Choroid plexus epithelial cell (primary cell): Measurements from ENCODE around the gene CCDC185.

Experiments
- DNase-seq: peaks from one replicate; pipeline ENCODE4 v3.0.0-alpha.2; 2010; ENCODE audit warnings: low read depth
- H3K4me3 ChIP-seq: 2 replicates; pipeline ENCODE4 v1.5.1; 2011; ENCODE audit warnings: low read depth, mild to moderate bottlenecking, control low read depth, low read length, moderate library complexity
- CTCF ChIP-seq: conservative IDR thresholded peaks from 2 replicates; pipeline ENCODE4 v1.5.1; 2011; ENCODE audit warnings: low read depth, mild to moderate bottlenecking, control low read depth, inconsistent platforms, low read length, moderate library complexity

CCDC185 gene

GRCh38 chr1:223349241-223349640, 44.0 kb upstream of the CCDC185 start:
- no peak for TF ChIP-seq CTCF
- DNase-seq = no peak
- H3K4me3 ChIP-seq = no peak overlapping the region

GRCh38 chr1:223350361-223350908, 42.8 kb upstream of the CCDC185 start:
- no peak overlapping the region for H3K4me3 ChIP-seq
- TF ChIP-seq CTCF = no peak
- DNase-seq = no peak

DNA sequence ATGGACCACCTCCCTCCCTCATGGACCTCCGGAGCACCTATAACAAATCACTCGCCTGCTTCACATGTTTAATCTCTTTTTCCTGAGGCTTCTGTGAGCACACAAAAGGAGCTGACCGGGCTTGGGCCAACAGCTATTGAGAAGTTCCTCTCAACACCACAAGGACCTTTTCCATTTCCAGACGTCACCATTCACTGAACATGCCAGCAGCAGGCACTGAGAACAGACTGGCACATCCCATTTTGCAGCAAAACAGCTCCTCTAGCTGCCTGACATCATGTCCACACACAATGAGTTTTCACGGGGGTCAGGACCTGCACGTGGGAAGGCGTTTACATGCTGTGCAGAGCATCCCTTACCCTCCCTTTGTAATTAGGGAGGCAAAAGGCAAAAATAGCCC, 40.3 kb upstream of the CCDC185 start:
- no peak overlapping the region for H3K4me3 ChIP-seq
- DNase-seq = no peak
- no peak for TF ChIP-seq CTCF

GRCh38 chr1:223353939-223354338, 39.3 kb upstream of the CCDC185 start:
- DNase-seq = no peak
- TF ChIP-seq CTCF = no peak
- H3K4me3 ChIP-seq = no peak overlapping the region

- no peak for TF ChIP-seq CTCF
- no peak overlapping the region for H3K4me3 ChIP-seq
- DNase-seq = no peak
Measured at GRCh38 chr1:223355699-223356098, 37.5 kb upstream of the CCDC185 start.

- no peak for TF ChIP-seq CTCF
- peak; percentile 3 for DNase-seq
Measured at GRCh38 chr1:223358826-223359225, 34.4 kb upstream of the CCDC185 start.

GRCh38 chr1:223363057-223363855, 30.0 kb upstream of the CCDC185 start:
- peak; percentile 18 for DNase-seq
- no peak overlapping the region for H3K4me3 ChIP-seq
- no peak for TF ChIP-seq CTCF

More at GRCh38 chr1:223358826-223359225, 34.4 kb upstream of the CCDC185 start:
- H3K4me3 ChIP-seq = no peak overlapping the region
